ENCODE data around the gene ABCD1.

DNA sequence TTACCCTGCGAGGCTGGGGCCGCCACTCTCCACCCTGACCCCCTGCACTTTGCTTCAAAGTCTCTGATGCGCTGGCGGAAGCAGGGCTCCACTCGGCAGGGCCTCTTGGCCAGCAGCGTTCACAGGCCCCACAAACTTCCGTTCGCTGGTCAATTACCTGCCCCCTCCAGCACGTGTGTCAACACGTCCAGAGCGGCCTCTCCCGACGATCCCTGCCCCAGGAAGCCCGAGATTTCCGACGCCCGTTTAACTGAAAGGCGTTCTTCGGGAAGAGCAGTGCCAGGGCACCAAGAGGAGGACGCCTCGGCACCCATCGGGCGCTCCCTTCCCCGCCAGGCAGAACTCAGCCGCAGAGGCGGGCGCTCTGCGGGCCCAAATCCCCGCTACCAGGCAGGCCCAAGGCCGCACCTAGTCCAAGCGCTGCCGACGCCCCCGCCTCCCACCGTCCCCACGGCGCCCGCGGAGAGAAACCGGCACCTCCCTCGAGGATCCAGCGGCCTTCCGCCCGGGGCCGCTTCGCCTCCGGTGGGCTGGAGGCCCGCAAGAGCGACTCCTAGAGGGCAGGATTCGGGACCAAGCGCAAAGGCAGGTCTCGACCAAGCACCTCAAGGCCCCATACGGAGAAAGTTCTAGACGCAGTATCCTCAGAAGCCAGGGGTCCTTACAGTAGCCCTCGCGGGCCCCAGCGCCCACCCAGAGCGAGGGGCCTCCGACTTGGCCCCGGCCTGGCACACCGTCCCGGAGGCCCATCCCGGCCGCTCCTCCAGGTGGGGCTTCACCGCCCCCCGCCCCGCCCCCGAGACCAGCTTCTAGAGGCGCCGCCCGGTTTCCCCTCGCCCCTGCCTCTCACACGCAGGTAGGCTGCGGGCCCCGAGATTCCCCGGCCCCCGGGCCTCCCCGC lies 1.1 kb upstream of the ABCD1 start:
- TF ChIP-seq, protein P1, sequence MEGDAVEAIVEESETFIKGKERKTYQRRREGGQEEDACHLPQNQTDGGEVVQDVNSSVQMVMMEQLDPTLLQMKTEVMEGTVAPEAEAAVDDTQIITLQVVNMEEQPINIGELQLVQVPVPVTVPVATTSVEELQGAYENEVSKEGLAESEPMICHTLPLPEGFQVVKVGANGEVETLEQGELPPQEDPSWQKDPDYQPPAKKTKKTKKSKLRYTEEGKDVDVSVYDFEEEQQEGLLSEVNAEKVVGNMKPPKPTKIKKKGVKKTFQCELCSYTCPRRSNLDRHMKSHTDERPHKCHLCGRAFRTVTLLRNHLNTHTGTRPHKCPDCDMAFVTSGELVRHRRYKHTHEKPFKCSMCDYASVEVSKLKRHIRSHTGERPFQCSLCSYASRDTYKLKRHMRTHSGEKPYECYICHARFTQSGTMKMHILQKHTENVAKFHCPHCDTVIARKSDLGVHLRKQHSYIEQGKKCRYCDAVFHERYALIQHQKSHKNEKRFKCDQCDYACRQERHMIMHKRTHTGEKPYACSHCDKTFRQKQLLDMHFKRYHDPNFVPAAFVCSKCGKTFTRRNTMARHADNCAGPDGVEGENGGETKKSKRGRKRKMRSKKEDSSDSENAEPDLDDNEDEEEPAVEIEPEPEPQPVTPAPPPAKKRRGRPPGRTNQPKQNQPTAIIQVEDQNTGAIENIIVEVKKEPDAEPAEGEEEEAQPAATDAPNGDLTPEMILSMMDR (IDR thresholded peaks at IDR 0.05; ENCODE audit: low read depth, low read length, missing input control), result peak; percentile 7
- TF ChIP-seq MAX (IDR thresholded peaks at IDR 0.05) (peak; percentile 53), GABPA (IDR thresholded peaks at IDR 0.05 in 1 of 2, conservative IDR thresholded peaks at IDR 0.05 in 1 of 2) (peak in 1 of 2 donors; percentile 70), SP1 (IDR thresholded peaks at IDR 0.05) (peak; percentile 65), FOXA1 (IDR thresholded peaks at IDR 0.05) (no peak), JUND (IDR thresholded peaks at IDR 0.05) (no peak)

Data from liver (tissue), 3 donors.